ENCODE measurements around the gene SSBP2. TPM values are rescaled to one million over a fixed set of nuclear protein-coding genes. Genes with fewer than 3 reads are reported as not detected.
"Not testable (repeated sequence)": the region's sequence is repeated elsewhere in the genome, so short reads cannot be mapped to it uniquely, and the experiment has no call there.

Gene SSBP2
- total and polyA plus RNA-seq, 4 donors: 17.2 to 99.9 (median 27.3) TPM

DNA sequence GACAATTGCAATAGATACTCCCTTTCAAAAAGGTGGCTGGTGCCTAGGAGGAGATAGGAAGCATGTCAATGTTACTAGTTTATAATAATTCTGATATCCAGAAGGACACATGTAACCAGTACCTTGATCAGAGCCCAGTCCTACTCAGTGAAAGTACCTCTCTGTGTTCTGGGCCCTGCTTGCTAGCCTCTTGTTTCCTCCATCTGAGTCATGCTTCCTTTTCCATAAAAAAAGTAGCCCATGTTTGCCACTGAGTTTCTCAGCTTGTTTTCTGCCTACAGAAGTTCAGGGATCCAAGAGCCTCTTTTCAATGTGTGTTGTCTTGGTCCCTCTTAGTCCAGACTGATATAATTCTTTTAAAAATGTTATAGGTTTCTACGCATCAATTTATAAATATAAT lies 149.0 kb downstream of the SSBP2 start:
- H3K27ac ChIP-seq (ENCODE audit: low read depth in 1 of 2, low read length in 1 of 2): no peak overlapping the region
- no peak overlapping the region for H3K4me3 ChIP-seq
- no peak overlapping the region for H3K9ac ChIP-seq (ENCODE audit: insufficient read depth in 1 of 2, low read length in 2 of 2)
- peaks cover 0 to 3% (median 0%) of the 10 kb centered on the region in 5 donors for H3K4me1 ChIP-seq (ENCODE audit: control insufficient read depth in 5 of 5, insufficient read depth in 5 of 5, low read length in 5 of 5)
- no peaks in the 10 kb centered on the region for H3K27me3 ChIP-seq (ENCODE audit: control insufficient read depth in 3 of 3, insufficient read depth in 3 of 3, low read length in 2 of 3)
- 82 to 94% methylated on average over 1 of the region's 1 CpG for WGBS, 2 donors
- no peak for ATAC-seq (ENCODE audit: insufficient read depth, low FRiP score)
- no peaks in the 10 kb centered on the region for H3K9me3 ChIP-seq (ENCODE audit: control insufficient read depth in 4 of 4, insufficient read depth in 3 of 4, low read length in 3 of 4)
- DNase-seq: no peak
- peaks cover 0 to 16% (median 6%) of the 10 kb centered on the region in 4 donors for H3K36me3 ChIP-seq (ENCODE audit: control insufficient read depth in 4 of 4, insufficient read depth in 4 of 4, low read length in 4 of 4)
- no peak for TF ChIP-seq CTCF (IDR thresholded peaks at IDR 0.05; ENCODE audit: control extremely low read depth, extremely low read depth)

DNA sequence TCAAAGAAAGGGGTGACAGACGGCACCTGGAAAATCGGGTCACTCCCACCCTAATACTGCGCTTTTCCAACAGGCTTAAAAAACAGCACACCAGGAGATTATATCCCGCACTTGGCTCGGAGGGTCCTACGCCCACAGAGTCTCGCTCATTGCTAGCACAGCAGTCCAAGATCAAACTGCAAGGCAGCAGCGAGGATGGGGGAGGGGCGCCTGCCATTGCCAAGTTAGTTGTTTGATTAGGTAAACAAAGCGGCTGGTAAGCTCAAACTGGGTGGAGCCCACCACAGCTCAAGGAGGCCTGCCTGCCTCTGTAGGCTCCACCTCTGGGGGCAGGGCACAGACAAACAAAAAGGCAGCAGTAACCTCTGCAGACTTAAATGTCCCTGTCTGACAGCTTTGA lies 158.8 kb downstream of the SSBP2 start:
- H3K36me3 ChIP-seq (ENCODE audit: control insufficient read depth in 4 of 4, insufficient read depth in 4 of 4, low read length in 4 of 4); H3K4me1 ChIP-seq (ENCODE audit: control insufficient read depth in 5 of 5, insufficient read depth in 5 of 5, low read length in 5 of 5); H3K9ac ChIP-seq (ENCODE audit: insufficient read depth in 1 of 2, low read length in 2 of 2); H3K9me3 ChIP-seq (ENCODE audit: control insufficient read depth in 4 of 4, insufficient read depth in 3 of 4, low read length in 3 of 4); H3K27me3 ChIP-seq (ENCODE audit: control insufficient read depth in 3 of 3, insufficient read depth in 3 of 3, low read length in 2 of 3); DNase-seq; H3K4me3 ChIP-seq; ATAC-seq (ENCODE audit: insufficient read depth, low FRiP score); H3K27ac ChIP-seq (ENCODE audit: low read depth in 1 of 2, low read length in 1 of 2): not testable (repeated sequence)
- 96 to 98% methylated on average over 7 to 10 of the region's 10 CpGs for WGBS, 2 donors

- no peaks in the 10 kb centered on the region for H3K27me3 ChIP-seq (ENCODE audit: control insufficient read depth in 3 of 3, insufficient read depth in 3 of 3, low read length in 2 of 3)
- no peak for ATAC-seq (ENCODE audit: insufficient read depth, low FRiP score)
- peaks cover 0 to 3% (median 0%) of the 10 kb centered on the region in 4 donors for H3K36me3 ChIP-seq (ENCODE audit: control insufficient read depth in 4 of 4, insufficient read depth in 4 of 4, low read length in 4 of 4)
- 92 to 94% methylated on average over 6 of the region's 6 CpGs for WGBS, 2 donors
- TF ChIP-seq CTCF (IDR thresholded peaks at IDR 0.05; ENCODE audit: control extremely low read depth, extremely low read depth): no peak
- peaks cover 0 to 12% (median 0%) of the 10 kb centered on the region in 5 donors for H3K4me1 ChIP-seq (ENCODE audit: control insufficient read depth in 5 of 5, insufficient read depth in 5 of 5, low read length in 5 of 5)
- no peak overlapping the region for H3K4me3 ChIP-seq
- H3K9me3 ChIP-seq (ENCODE audit: control insufficient read depth in 4 of 4, insufficient read depth in 3 of 4, low read length in 3 of 4): no peaks in the 10 kb centered on the region
- no peak overlapping the region for H3K9ac ChIP-seq (ENCODE audit: insufficient read depth in 1 of 2, low read length in 2 of 2)
- H3K27ac ChIP-seq (ENCODE audit: low read depth in 1 of 2, low read length in 1 of 2): peak overlapping the region in 1 of 2 donors; percentile 21
- no peak for DNase-seq
These were observed 160.2 kb downstream of the SSBP2 start for GRCh38 chr5:81590498-81591384.

GRCh38 chr5:81579262-81579924 lies 171.5 kb downstream of the SSBP2 start:
- no peak for TF ChIP-seq CTCF (IDR thresholded peaks at IDR 0.05; ENCODE audit: control extremely low read depth, extremely low read depth)
- Histone ChIP-seq H3K9ac (ENCODE audit: insufficient read depth in 1 of 2, low read length in 2 of 2) (no peak overlapping the region), H3K27ac (ENCODE audit: low read depth in 1 of 2, low read length in 1 of 2) (no peak overlapping the region), H3K9me3 (ENCODE audit: control insufficient read depth in 4 of 4, insufficient read depth in 3 of 4, low read length in 3 of 4) (no peaks in the 10 kb centered on the region), H3K4me3 (no peak overlapping the region), H3K4me1 (ENCODE audit: control insufficient read depth in 5 of 5, insufficient read depth in 5 of 5, low read length in 5 of 5) (peaks cover 0 to 7% (median 0%) of the 10 kb centered on the region in 5 donors), H3K27me3 (ENCODE audit: control insufficient read depth in 3 of 3, insufficient read depth in 3 of 3, low read length in 2 of 3) (no peaks in the 10 kb centered on the region), H3K36me3 (ENCODE audit: control insufficient read depth in 4 of 4, insufficient read depth in 4 of 4, low read length in 4 of 4) (peaks cover 0 to 8% (median 0%) of the 10 kb centered on the region in 4 donors)
- ATAC-seq (ENCODE audit: insufficient read depth, low FRiP score) (no peak), DNase-seq (peak in 2 of 3 donors; percentile 52 to 78)
- 3 to 12% methylated on average over 1 of the region's 1 CpG for WGBS, 2 donors

Data from lung (tissue), 12 donors.